Kidney epithelial cell (primary cell): Measurements from ENCODE around the gene NINJ1. TPM values are rescaled to one million over a fixed set of nuclear protein-coding genes. Genes with fewer than 3 reads are reported as not detected.

Experiments
- DNase-seq: peaks from one replicate; pipeline ENCODE4 v3.0.0-alpha.2; 2010; ENCODE audit warnings: low read depth
- H3K27me3 ChIP-seq: 2 replicates; pipeline ENCODE4 v1.6.0; 2011; ENCODE audit warnings: low read length; ENCODE audit not compliant: control insufficient read depth, insufficient read depth
- H3K36me3 ChIP-seq: 2 replicates; pipeline ENCODE4 v1.5.1; 2011; ENCODE audit warnings: low read length; ENCODE audit not compliant: control insufficient read depth, insufficient read depth
- H3K4me3 ChIP-seq: 2 replicates; pipeline ENCODE4 v1.5.1; 2011; ENCODE audit warnings: low read depth, mild to moderate bottlenecking, control low read depth, low read length
- total RNA-seq: library from RNA; depleted of rRNA; stranded (reverse); fragments of >200 nt; gene quantifications from 2 replicates; pipeline ENCODE4 v1.2.3, GENCODE V29; 2015
- TF ChIP-seq, protein P1 (sequence below): IDR thresholded peaks from 2 replicates; pipeline ENCODE4 v1.5.1; 2011; ENCODE audit warnings: mild to moderate bottlenecking, moderate library complexity, low read length, control low read depth, inconsistent platforms; ENCODE audit not compliant: insufficient read depth, poor library complexity, severe bottlenecking

Gene NINJ1
- total RNA-seq, 1 donor from 2014 or later, result 66.4 TPM

DNA sequence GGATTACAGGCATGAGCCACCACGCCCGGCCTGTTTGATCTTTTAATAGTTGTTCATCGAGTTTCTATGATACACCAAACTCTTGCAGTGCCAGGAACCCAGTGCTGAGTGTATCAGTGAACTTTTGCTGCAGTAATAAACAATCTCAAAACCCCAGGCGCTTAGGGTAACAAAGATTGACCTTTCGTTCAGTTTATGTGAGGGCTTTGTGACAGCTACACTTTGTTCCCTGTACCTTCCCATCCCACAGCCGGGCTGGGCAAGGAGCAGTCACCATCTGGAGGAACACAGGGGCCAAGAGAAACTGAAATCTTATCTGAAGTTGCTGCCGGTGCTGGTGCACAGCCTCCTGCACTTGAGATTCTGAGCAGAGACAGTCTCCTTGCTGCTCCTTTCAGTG is 32.6 kb upstream of the NINJ1 start:
- Histone ChIP-seq H3K27me3 (peaks cover 2% of the 10 kb centered on the region), H3K4me3 (no peak overlapping the region), H3K36me3 (no peaks in the 10 kb centered on the region)
- no peak for DNase-seq
- TF ChIP-seq, protein P1, sequence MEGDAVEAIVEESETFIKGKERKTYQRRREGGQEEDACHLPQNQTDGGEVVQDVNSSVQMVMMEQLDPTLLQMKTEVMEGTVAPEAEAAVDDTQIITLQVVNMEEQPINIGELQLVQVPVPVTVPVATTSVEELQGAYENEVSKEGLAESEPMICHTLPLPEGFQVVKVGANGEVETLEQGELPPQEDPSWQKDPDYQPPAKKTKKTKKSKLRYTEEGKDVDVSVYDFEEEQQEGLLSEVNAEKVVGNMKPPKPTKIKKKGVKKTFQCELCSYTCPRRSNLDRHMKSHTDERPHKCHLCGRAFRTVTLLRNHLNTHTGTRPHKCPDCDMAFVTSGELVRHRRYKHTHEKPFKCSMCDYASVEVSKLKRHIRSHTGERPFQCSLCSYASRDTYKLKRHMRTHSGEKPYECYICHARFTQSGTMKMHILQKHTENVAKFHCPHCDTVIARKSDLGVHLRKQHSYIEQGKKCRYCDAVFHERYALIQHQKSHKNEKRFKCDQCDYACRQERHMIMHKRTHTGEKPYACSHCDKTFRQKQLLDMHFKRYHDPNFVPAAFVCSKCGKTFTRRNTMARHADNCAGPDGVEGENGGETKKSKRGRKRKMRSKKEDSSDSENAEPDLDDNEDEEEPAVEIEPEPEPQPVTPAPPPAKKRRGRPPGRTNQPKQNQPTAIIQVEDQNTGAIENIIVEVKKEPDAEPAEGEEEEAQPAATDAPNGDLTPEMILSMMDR, result no peak

DNA sequence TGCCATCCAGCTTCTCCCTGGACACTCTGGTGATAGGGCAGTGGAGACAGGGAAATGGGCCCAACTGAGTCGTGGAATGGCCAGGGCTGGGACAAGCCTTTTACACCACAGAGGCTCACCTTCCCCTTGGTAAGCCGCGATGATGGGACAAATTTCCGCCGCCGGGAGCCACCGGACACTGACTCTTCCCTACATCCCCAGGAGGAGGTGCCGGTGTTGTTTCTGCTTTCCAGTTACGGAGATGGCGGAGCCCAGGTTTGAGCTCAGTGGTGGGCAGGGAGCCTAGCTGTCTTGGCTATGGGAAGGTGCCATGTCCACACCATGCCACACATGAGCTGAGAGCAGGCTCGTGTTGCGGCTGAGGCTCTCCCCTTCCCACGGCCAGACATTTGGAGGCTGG is 30.0 kb upstream of the NINJ1 start:
- Histone ChIP-seq H3K4me3 (no peak overlapping the region), H3K36me3 (no peaks in the 10 kb centered on the region), H3K27me3 (no peaks in the 10 kb centered on the region)
- no peak for DNase-seq
- TF ChIP-seq, protein P1, result no peak

DNA sequence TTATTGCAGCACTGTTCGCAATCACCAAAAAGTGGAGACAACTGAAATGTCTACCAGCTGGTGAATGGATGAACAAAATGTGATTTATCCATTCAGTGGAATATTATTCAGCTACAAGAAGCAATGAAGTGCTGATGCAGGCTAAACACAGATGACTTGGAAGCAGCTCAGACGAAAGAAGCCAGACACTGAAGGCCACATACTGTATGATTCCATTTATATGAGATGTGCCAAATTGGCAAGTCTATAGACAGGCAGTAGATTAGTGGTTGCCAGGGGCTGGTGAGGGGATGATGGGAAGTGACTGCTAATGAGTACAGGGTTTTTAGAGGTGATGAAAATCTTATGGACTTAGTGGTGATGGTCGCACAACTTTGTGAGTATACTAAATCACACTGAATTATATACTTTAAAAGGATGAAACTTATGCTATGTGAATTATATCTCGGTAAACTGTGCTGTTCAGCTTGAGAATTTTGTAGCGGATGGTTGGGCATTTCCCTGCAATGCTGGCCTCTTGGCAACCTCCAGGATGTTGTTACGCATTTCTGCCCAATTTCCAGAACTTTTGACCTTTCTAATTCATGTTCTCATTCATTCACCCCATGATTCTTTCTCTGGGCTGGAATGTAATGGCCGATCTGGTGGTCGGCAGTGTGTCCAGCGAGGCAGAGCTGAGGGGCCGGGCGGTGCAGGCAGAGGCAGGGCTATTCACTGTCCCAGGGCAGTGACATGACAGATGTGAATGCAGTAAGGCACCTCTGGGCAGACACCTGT is 27.9 kb upstream of the NINJ1 start:
- TF ChIP-seq, protein P1, result no peak
- Histone ChIP-seq H3K36me3 (no peaks in the 10 kb centered on the region), H3K4me3 (no peak overlapping the region), H3K27me3 (no peaks in the 10 kb centered on the region)
- DNase-seq, result no peak

DNA sequence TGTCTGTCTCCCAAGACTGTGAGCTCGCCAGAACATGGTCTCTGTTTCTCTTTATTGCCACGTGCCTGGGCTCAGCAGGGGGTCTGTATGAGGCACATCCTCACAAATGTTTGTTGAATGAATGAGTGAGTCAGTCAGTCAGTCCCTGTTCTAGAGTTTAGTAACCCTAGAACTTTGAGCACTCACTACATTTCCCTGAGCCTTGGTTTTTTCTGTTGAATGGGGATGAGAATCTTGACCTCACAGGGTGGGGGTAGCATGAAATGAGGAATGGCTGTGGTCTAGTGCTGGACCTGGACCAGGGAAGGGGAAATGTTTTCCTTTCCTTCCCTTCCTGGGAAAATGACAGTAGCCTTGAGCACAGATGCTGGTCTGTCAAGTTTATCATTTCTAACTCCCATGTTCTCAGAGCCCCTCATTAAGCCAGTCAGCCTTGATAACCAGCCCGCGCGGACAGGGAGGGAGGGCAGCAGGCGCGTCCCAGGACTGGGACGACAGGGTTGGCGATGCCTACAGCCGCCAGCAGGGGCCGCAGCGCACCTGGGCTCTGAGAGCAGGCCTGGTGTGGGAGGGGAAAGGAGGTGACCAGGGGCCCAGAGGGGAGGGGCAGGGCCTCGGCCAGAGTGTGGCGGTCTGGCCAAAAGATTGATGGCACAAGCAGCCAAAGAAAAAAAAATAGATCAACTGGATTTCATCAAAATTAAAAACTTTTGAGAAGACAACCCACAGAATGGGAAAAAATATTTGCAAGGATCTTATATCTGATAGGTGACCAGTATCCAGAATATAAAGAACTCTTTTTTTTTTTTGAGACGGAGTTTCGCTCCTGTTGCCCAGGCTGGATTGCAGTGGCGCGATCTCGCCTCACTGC is 25.8 kb upstream of the NINJ1 start:
- no peak overlapping the region for H3K4me3 ChIP-seq
- no peaks in the 10 kb centered on the region for H3K36me3 ChIP-seq
- DNase-seq, result peak; percentile 19
- TF ChIP-seq, protein P1, result peak; percentile 99
- H3K27me3 ChIP-seq, result no peaks in the 10 kb centered on the region

DNA sequence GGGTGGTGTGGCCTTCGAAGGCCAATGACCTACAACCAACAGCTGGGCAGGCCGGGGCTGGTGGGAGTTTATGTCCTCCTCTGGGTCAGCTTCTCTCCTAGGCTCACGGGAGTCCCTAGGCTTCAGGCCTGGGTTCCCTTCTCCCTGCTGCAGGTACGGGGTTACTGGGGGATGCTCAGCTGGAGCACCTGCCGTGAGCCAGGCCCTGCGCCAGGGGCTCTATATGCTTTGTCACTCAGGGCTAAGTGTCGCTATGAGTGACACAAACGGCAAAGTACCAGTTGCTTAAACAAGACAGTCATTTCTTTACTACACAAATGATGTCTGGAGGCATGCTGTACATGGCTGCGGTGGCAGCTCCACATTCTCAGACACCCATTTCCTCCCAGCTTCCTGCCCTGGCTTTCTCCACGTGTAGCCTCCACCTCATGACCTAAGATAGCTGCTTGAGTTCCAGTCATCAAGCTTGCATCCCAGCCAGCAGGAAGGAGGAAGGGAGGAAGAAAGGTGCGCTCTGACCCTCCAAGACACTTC is 22.5 kb upstream of the NINJ1 start:
- Histone ChIP-seq H3K4me3 (no peak overlapping the region), H3K36me3 (no peaks in the 10 kb centered on the region), H3K27me3 (no peaks in the 10 kb centered on the region)
- TF ChIP-seq, protein P1, result no peak
- DNase-seq, result no peak
